Measurements from ENCODE around the gene CLEC16A. TPM values are rescaled to one million over a fixed set of nuclear protein-coding genes. Genes with fewer than 3 reads are reported as not detected.

Gene CLEC16A
- total and polyA plus RNA-seq, 3 experiments from 2014 or later = 18.6 to 38.2 (median 38.1) TPM

DNA sequence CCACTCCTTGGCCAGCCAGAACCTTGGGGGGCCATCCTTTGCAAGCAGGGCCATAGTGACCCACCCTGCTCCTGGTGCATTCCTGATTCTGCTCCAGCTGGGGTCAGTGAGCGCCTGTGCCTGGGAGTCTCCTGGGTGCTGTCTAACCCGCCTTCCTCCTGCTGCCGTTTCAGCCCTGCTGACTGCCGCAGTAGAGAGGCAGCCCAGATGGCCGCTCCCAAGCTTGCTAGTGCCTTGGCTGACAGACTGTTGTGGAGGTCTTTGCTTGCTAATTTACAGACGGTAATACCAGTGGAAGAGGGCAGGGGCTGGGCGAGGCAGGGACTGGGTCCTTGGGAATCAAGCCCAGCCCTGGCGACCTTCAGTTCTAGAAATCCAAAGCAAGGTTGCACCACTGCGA is 212.0 kb downstream of the CLEC16A start:
- Histone ChIP-seq H3K4me3 (ENCODE audit: low read length) (no peak overlapping the region), H3K36me3 (ENCODE audit: insufficient read depth, low read length) (no peaks in the 10 kb centered on the region), H3K27ac (ENCODE audit: low read depth, low read length) (no peak overlapping the region), H3K27me3 (ENCODE audit: insufficient read depth, low read length, poor library complexity, severe bottlenecking) (no peaks in the 10 kb centered on the region), H3K9me3 (ENCODE audit: low read length) (no peaks in the 10 kb centered on the region), H3K4me1 (ENCODE audit: insufficient read depth, low read length) (no peaks in the 10 kb centered on the region)
- Mint-ChIP-seq H3K27me3 (no peaks in the 10 kb centered on the region), H3K9me3 (no peaks in the 10 kb centered on the region), H3K36me3 (peaks cover 0 to 1% (median 0%) of the 10 kb centered on the region in 3 donors), H3K4me3 (no peak overlapping the region), H3K4me1 (peaks cover 4 to 21% (median 5%) of the 10 kb centered on the region in 3 donors), H3K27ac (no peak overlapping the region)
- ChIA-PET POLR2A (no interaction called here), CTCF (no interaction called here)
- no peak for DNase-seq

- H3K27ac ChIP-seq (ENCODE audit: low read depth, low read length) = no peak overlapping the region
- Mint-ChIP-seq H3K9me3 (no peaks in the 10 kb centered on the region), H3K4me1 (peaks cover 4 to 21% (median 5%) of the 10 kb centered on the region in 3 donors), H3K36me3 (peaks cover 0 to 1% (median 0%) of the 10 kb centered on the region in 3 donors), H3K4me3 (no peak overlapping the region), H3K27ac (peak overlapping the region in 2 of 8 donors; percentile 50 to 61), H3K27me3 (no peaks in the 10 kb centered on the region)
- no peak overlapping the region for H3K4me3 ChIP-seq (ENCODE audit: low read length)
- no peaks in the 10 kb centered on the region for H3K36me3 ChIP-seq (ENCODE audit: insufficient read depth, low read length)
- CTCF ChIA-PET = no interaction called here
- POLR2A ChIA-PET = no interaction called here
- H3K4me1 ChIP-seq (ENCODE audit: insufficient read depth, low read length) = no peaks in the 10 kb centered on the region
- H3K27me3 ChIP-seq (ENCODE audit: insufficient read depth, low read length, poor library complexity, severe bottlenecking) = no peaks in the 10 kb centered on the region
- DNase-seq = no peak
- H3K9me3 ChIP-seq (ENCODE audit: low read length) = no peaks in the 10 kb centered on the region
Observed at GRCh38 chr16:11157143-11157542, 212.8 kb downstream of the CLEC16A start.

GRCh38 chr16:11158018-11158417 is 213.7 kb downstream of the CLEC16A start:
- no peaks in the 10 kb centered on the region for H3K27me3 Mint-ChIP-seq
- peak overlapping the region in 2 of 8 donors; percentile 38 to 50 for H3K27ac Mint-ChIP-seq
- no peaks in the 10 kb centered on the region for H3K27me3 ChIP-seq (ENCODE audit: insufficient read depth, low read length, poor library complexity, severe bottlenecking)
- POLR2A ChIA-PET = no interaction called here
- H3K27ac ChIP-seq (ENCODE audit: low read depth, low read length) = no peak overlapping the region
- H3K4me1 Mint-ChIP-seq = peaks cover 4 to 21% (median 11%) of the 10 kb centered on the region in 3 donors
- H3K36me3 ChIP-seq (ENCODE audit: insufficient read depth, low read length) = no peaks in the 10 kb centered on the region
- H3K4me3 ChIP-seq (ENCODE audit: low read length) = no peak overlapping the region
- no peaks in the 10 kb centered on the region for H3K9me3 ChIP-seq (ENCODE audit: low read length)
- H3K4me1 ChIP-seq (ENCODE audit: insufficient read depth, low read length) = no peaks in the 10 kb centered on the region
- H3K4me3 Mint-ChIP-seq = no peak overlapping the region
- CTCF ChIA-PET = no interaction called here
- H3K9me3 Mint-ChIP-seq = no peaks in the 10 kb centered on the region
- peaks cover 0 to 1% (median 0%) of the 10 kb centered on the region in 3 donors for H3K36me3 Mint-ChIP-seq
- no peak for DNase-seq

DNA sequence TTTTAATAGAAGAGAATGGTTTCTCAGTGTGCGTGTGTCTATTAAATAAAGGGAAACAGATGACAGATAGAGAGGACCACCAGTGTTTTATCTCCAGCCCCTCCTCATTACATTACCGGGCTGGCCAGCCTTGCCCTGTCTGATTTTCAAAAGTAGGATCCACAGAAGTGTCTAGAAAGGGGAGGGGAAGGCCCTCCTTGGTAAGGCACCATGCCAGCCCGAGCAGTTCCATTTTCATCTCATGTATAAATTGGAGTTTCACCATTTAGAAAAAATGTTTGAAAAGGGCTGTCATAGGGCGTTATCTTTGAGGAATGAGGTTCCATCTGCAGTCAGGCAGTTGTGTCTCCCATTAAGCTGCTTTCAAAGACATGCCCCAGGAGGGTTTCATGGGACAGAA is 214.9 kb downstream of the CLEC16A start:
- no peak for DNase-seq
- ChIA-PET CTCF (no interaction called here), POLR2A (no interaction called here)
- Mint-ChIP-seq H3K36me3 (no peaks in the 10 kb centered on the region), H3K27ac (no peak overlapping the region), H3K27me3 (no peaks in the 10 kb centered on the region), H3K4me3 (no peak overlapping the region), H3K9me3 (no peaks in the 10 kb centered on the region), H3K4me1 (peaks cover 2 to 21% (median 11%) of the 10 kb centered on the region in 3 donors)
- H3K27me3 ChIP-seq (ENCODE audit: insufficient read depth, low read length, poor library complexity, severe bottlenecking) = no peaks in the 10 kb centered on the region
- H3K36me3 ChIP-seq (ENCODE audit: insufficient read depth, low read length) = no peaks in the 10 kb centered on the region
- H3K4me1 ChIP-seq (ENCODE audit: insufficient read depth, low read length) = no peaks in the 10 kb centered on the region
- no peak overlapping the region for H3K4me3 ChIP-seq (ENCODE audit: low read length)
- no peak overlapping the region for H3K27ac ChIP-seq (ENCODE audit: low read depth, low read length)
- no peaks in the 10 kb centered on the region for H3K9me3 ChIP-seq (ENCODE audit: low read length)

- CTCF ChIA-PET = no interaction called here
- peaks cover 2 to 16% (median 11%) of the 10 kb centered on the region in 3 donors for H3K4me1 Mint-ChIP-seq
Observed at GRCh38 chr16:11160676-11161115, 216.3 kb downstream of the CLEC16A start.

DNA sequence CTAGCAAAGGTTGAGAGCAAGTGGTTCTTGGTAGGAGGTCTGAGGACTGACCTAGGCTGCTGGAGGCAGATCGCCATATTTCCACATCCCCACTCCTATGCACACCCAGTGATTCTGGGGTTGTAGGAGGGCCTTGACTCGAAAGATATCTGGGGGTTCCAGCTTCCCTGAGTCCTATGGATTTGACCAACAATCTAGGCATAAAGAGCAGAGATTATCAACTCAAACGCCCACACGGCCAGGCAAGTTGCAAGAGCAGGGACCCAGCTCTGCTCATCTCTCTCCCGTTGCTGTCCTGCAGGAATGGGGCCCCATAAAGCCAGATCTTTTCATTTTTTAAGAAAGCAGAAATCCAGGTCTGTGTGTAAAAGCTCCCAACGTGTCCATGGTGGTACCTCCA is 217.1 kb downstream of the CLEC16A start:
- no peak overlapping the region for H3K4me3 Mint-ChIP-seq
- Histone ChIP-seq H3K4me1 (ENCODE audit: insufficient read depth, low read length) (no peaks in the 10 kb centered on the region), H3K27me3 (ENCODE audit: insufficient read depth, low read length, poor library complexity, severe bottlenecking) (no peaks in the 10 kb centered on the region), H3K27ac (ENCODE audit: low read depth, low read length) (peak overlapping the region; percentile 8), H3K9me3 (ENCODE audit: low read length) (no peaks in the 10 kb centered on the region), H3K36me3 (ENCODE audit: insufficient read depth, low read length) (no peaks in the 10 kb centered on the region), H3K4me3 (ENCODE audit: low read length) (no peak overlapping the region)
- no peaks in the 10 kb centered on the region for H3K27me3 Mint-ChIP-seq
- CTCF ChIA-PET = no interaction called here
- H3K27ac Mint-ChIP-seq = peak overlapping the region in 3 of 8 donors; percentile 7 to 92 (median 55)
- no peaks in the 10 kb centered on the region for H3K9me3 Mint-ChIP-seq
- peaks cover 2 to 13% (median 11%) of the 10 kb centered on the region in 3 donors for H3K4me1 Mint-ChIP-seq
- peaks cover 0 to 10% (median 0%) of the 10 kb centered on the region in 3 donors for H3K36me3 Mint-ChIP-seq
- DNase-seq = no peak
- POLR2A ChIA-PET = no interaction called here

More at GRCh38 chr16:11160676-11161115, 216.3 kb downstream of the CLEC16A start:
- H3K9me3 Mint-ChIP-seq = no peaks in the 10 kb centered on the region
- no peak for DNase-seq
- peaks cover 0 to 6% (median 0%) of the 10 kb centered on the region in 3 donors for H3K36me3 Mint-ChIP-seq
- no peaks in the 10 kb centered on the region for H3K27me3 ChIP-seq (ENCODE audit: insufficient read depth, low read length, poor library complexity, severe bottlenecking)
- H3K9me3 ChIP-seq (ENCODE audit: low read length) = no peaks in the 10 kb centered on the region
- POLR2A ChIA-PET = no interaction called here
- no peaks in the 10 kb centered on the region for H3K36me3 ChIP-seq (ENCODE audit: insufficient read depth, low read length)
- no peak overlapping the region for H3K4me3 Mint-ChIP-seq
- no peaks in the 10 kb centered on the region for H3K4me1 ChIP-seq (ENCODE audit: insufficient read depth, low read length)
- no peaks in the 10 kb centered on the region for H3K27me3 Mint-ChIP-seq
- H3K27ac ChIP-seq (ENCODE audit: low read depth, low read length) = no peak overlapping the region
- no peak overlapping the region for H3K4me3 ChIP-seq (ENCODE audit: low read length)
- peak overlapping the region in 3 of 8 donors; percentile 6 to 92 (median 55) for H3K27ac Mint-ChIP-seq

- H3K9me3 Mint-ChIP-seq = no peaks in the 10 kb centered on the region
- Histone ChIP-seq H3K4me3 (ENCODE audit: low read length) (no peak overlapping the region), H3K9me3 (ENCODE audit: low read length) (no peaks in the 10 kb centered on the region), H3K27ac (ENCODE audit: low read depth, low read length) (no peak overlapping the region), H3K27me3 (ENCODE audit: insufficient read depth, low read length, poor library complexity, severe bottlenecking) (no peaks in the 10 kb centered on the region), H3K36me3 (ENCODE audit: insufficient read depth, low read length) (no peaks in the 10 kb centered on the region), H3K4me1 (ENCODE audit: insufficient read depth, low read length) (no peaks in the 10 kb centered on the region)
- peaks cover 0 to 15% (median 0%) of the 10 kb centered on the region in 3 donors for H3K36me3 Mint-ChIP-seq
- H3K27ac Mint-ChIP-seq = peak overlapping the region in 3 of 8 donors; percentile 17 to 33 (median 27)
- POLR2A ChIA-PET = no interaction called here
- no peak for DNase-seq
- no peaks in the 10 kb centered on the region for H3K27me3 Mint-ChIP-seq
- CTCF ChIA-PET = interaction anchor here (0.7 kb wide), 1 partner anchor 93 kb away, joined by 3 read pairs; no protein-coding TSS in a partner anchor
- H3K4me3 Mint-ChIP-seq = no peak overlapping the region
- peaks cover 2 to 9% (median 8%) of the 10 kb centered on the region in 3 donors for H3K4me1 Mint-ChIP-seq
Observed at GRCh38 chr16:11161974-11162373, 217.6 kb downstream of the CLEC16A start.

GRCh38 chr16:11162586-11163268 is 218.4 kb downstream of the CLEC16A start:
- DNase-seq = no peak
- Histone ChIP-seq H3K4me1 (ENCODE audit: insufficient read depth, low read length) (no peaks in the 10 kb centered on the region), H3K4me3 (ENCODE audit: low read length) (no peak overlapping the region), H3K27ac (ENCODE audit: low read depth, low read length) (no peak overlapping the region), H3K36me3 (ENCODE audit: insufficient read depth, low read length) (no peaks in the 10 kb centered on the region), H3K27me3 (ENCODE audit: insufficient read depth, low read length, poor library complexity, severe bottlenecking) (no peaks in the 10 kb centered on the region), H3K9me3 (ENCODE audit: low read length) (no peaks in the 10 kb centered on the region)
- Mint-ChIP-seq H3K27me3 (no peaks in the 10 kb centered on the region), H3K4me3 (no peak overlapping the region), H3K36me3 (peaks cover 0 to 23% (median 1%) of the 10 kb centered on the region in 3 donors), H3K4me1 (peaks cover 0 to 6% (median under 1%) of the 10 kb centered on the region in 3 donors), H3K9me3 (no peaks in the 10 kb centered on the region), H3K27ac (peak overlapping the region in 3 of 8 donors; percentile 23 to 68 (median 58))
- ChIA-PET CTCF (interaction anchor here (0.7 kb wide), 1 partner anchor 92 kb away, joined by 3 read pairs; no protein-coding TSS in a partner anchor), POLR2A (no interaction called here)
